GM23338 (cell line): ENCODE measurements around the gene RABGAP1L. TPM values are rescaled to one million over a fixed set of nuclear protein-coding genes. Genes with fewer than 3 reads are reported as not detected.

ENCODE experiments used
- ATAC-seq: fragments of 200-7000 bp; cut with Tn5 transposase; 3 replicates; pipeline ENCODE4 v1.9.1; 2020
- DNase-seq: peaks from one replicate; pipeline ENCODE4 v3.0.0-alpha.2; 2015; ENCODE audit warnings: low spot score
- H2AFZ ChIP-seq: fragments of 200-600 bp; sonication (generic); 2 replicates; pipeline ENCODE4 v1.8.0; 2016; ENCODE audit warnings: antibody characterized with exemption, mild to moderate bottlenecking, moderate library complexity
- H3F3A ChIP-seq: fragments of 200-600 bp; sonication (generic); replicated peaks from 2 replicates; pipeline ENCODE4 v1.8.0; 2017; ENCODE audit warnings: antibody characterized with exemption, mixed run types, low read depth
- H3K27ac ChIP-seq: fragments of 200-600 bp; sonication (generic); 2 replicates; pipeline ENCODE4 v1.6.1; 2016; ENCODE audit warnings: low read depth
- H3K27me3 ChIP-seq: fragments of 200-600 bp; sonication (generic); 2 replicates; pipeline ENCODE4 v1.8.0; 2016; ENCODE audit warnings: mild to moderate bottlenecking, mixed run types, moderate library complexity; ENCODE audit not compliant: insufficient read depth
- H3K36me3 ChIP-seq: fragments of 200-600 bp; sonication (generic); 2 replicates; pipeline ENCODE4 v1.8.0; 2016; ENCODE audit warnings: mild to moderate bottlenecking; ENCODE audit not compliant: insufficient read depth
- H3K4me1 ChIP-seq: fragments of 200-600 bp; sonication (generic); 2 replicates; pipeline ENCODE4 v1.8.0; 2016; ENCODE audit warnings: mild to moderate bottlenecking, moderate library complexity; ENCODE audit not compliant: insufficient read depth
- H3K4me2 ChIP-seq: fragments of 200-600 bp; sonication (generic); 2 replicates; pipeline ENCODE4 v1.7.1; 2017; ENCODE audit warnings: mixed run types
- H3K4me3 ChIP-seq: fragments of 200-600 bp; sonication (generic); 2 replicates; pipeline ENCODE4 v1.6.1; 2016; ENCODE audit warnings: mixed run types
- H3K79me2 ChIP-seq: fragments of 200-600 bp; sonication (generic); replicated peaks from 2 replicates; pipeline ENCODE4 v1.8.0; 2017; ENCODE audit warnings: mild to moderate bottlenecking; ENCODE audit not compliant: insufficient read depth
- H3K9me2 ChIP-seq: fragments of 200-600 bp; sonication (generic); 2 replicates; pipeline ENCODE4 v1.8.0; 2017; ENCODE audit not compliant: insufficient read depth
- H4K20me1 ChIP-seq: fragments of 200-600 bp; sonication (generic); replicated peaks from 2 replicates; pipeline ENCODE4 v1.8.0; 2017; ENCODE audit warnings: mild to moderate bottlenecking; ENCODE audit not compliant: insufficient read depth
- H3K27ac Mint-ChIP-seq: 2 replicates; pipeline ENCODE4 v1.8.0; 2020; ENCODE audit warnings: inconsistent platforms, mild to moderate bottlenecking, moderate library complexity, mixed read lengths
- H3K27me3 Mint-ChIP-seq: 3 replicates; pipeline ENCODE4 v1.8.0; 2022; ENCODE audit warnings: low read depth, mild to moderate bottlenecking, moderate library complexity, mixed read lengths, inconsistent platforms; ENCODE audit not compliant: insufficient read depth, poor library complexity
- H3K36me3 Mint-ChIP-seq: 3 replicates; pipeline ENCODE4 v1.8.0; 2021; ENCODE audit warnings: low read depth, mild to moderate bottlenecking, inconsistent platforms, moderate library complexity, mixed read lengths
- H3K4me1 Mint-ChIP-seq: 3 replicates; pipeline ENCODE4 v1.8.0; 2020; ENCODE audit warnings: mild to moderate bottlenecking, inconsistent platforms, mixed read lengths
- H3K4me3 Mint-ChIP-seq: 3 replicates; pipeline ENCODE4 v1.8.0; 2021; ENCODE audit warnings: moderate library complexity, mild to moderate bottlenecking, inconsistent platforms, mixed read lengths
- H3K9me3 Mint-ChIP-seq: 3 replicates; pipeline ENCODE4 v1.8.0; 2020; ENCODE audit warnings: moderate library complexity, mild to moderate bottlenecking, inconsistent platforms, mixed read lengths
- JUNB ChIP-seq: IDR thresholded peaks from one replicate; pipeline ENCODE4 v1.6.1; 2016; ENCODE audit warnings: antibody characterized with exemption; ENCODE audit not compliant: unreplicated experiment
- NANOG ChIP-seq: IDR thresholded peaks from 2 replicates; pipeline ENCODE4 v1.6.1; 2016; ENCODE audit warnings: antibody characterized with exemption, borderline replicate concordance
- POLR2AphosphoS5 ChIP-seq: IDR thresholded peaks from 2 replicates; pipeline ENCODE4 v1.6.1; 2016; ENCODE audit warnings: antibody characterized with exemption, low read depth
- REST ChIP-seq: IDR thresholded peaks from one replicate; pipeline ENCODE4 v1.6.1; 2018; ENCODE audit warnings: antibody characterized with exemption; ENCODE audit not compliant: unreplicated experiment
- ZNF114 ChIP-seq: fragments of 250-450 bp; sonication (Bioruptor Pico); IDR thresholded peaks from 2 replicates; pipeline ENCODE4 v1.5.0; 2020; ENCODE audit warnings: mild to moderate bottlenecking, moderate library complexity
- ZNF331 ChIP-seq: fragments of 250-450 bp; sonication (Bioruptor Pico); IDR thresholded peaks from 2 replicates; pipeline ENCODE4 v1.5.0; 2020; ENCODE audit warnings: low read depth, mild to moderate bottlenecking, moderate library complexity
- ZNF462 ChIP-seq: fragments of 250-450 bp; sonication (Bioruptor Pico); IDR thresholded peaks from 2 replicates; pipeline ENCODE4 v1.5.0; 2020; ENCODE audit warnings: mild to moderate bottlenecking, moderate library complexity
- polyA plus RNA-seq: library from polyadenylated mRNA; unstranded; fragments of >200 nt; fragmentation: Nextera tagmentation; extraction: Ambion mirVana; gene quantifications from 2 replicates; pipeline ENCODE4 v1.2.1, GENCODE V29; 2016
- total RNA-seq: library from RNA; depleted of rRNA; stranded (reverse); fragments of >200 nt; shearing (Covaris generic); gene quantifications from 2 replicates; pipeline ENCODE4 v1.2.3, GENCODE V29; 2014

Gene RABGAP1L
- total and polyA plus RNA-seq, 2 experiments from 2014 or later = 83.2 to 136 TPM

- TF ChIP-seq ZNF462 (CRISPR knock-in tag) (no peak), REST (no peak), JUNB (no peak), POLR2AphosphoS5 (no peak), ZNF114 (CRISPR knock-in tag) (no peak), NANOG (no peak)
Observed at GRCh38 chr1:174428033-174428432, 268.7 kb downstream of the RABGAP1L start (continued).

- Mint-ChIP-seq H3K27me3 (no peaks in the 10 kb centered on the region), H3K4me1 (no peaks in the 10 kb centered on the region)
- ATAC-seq = no peak
- TF ChIP-seq ZNF462 (CRISPR knock-in tag) = no peak
- no peak for TF ChIP-seq ZNF331 (CRISPR knock-in tag)
Observed at GRCh38 chr1:174428739-174429138, 269.4 kb downstream of the RABGAP1L start.

More at GRCh38 chr1:174428739-174429138, 269.4 kb downstream of the RABGAP1L start:
- Histone ChIP-seq H3K79me2 (no peaks in the 10 kb centered on the region), H4K20me1 (no peaks in the 10 kb centered on the region), H3K4me2 (no peak overlapping the region), H2AFZ (no peak overlapping the region), H3K27ac (no peak overlapping the region), H3K9me2 (no peaks in the 10 kb centered on the region), H3K36me3 (no peaks in the 10 kb centered on the region), H3F3A (no peaks in the 10 kb centered on the region), H3K27me3 (no peaks in the 10 kb centered on the region), H3K4me3 (no peak overlapping the region), H3K4me1 (no peaks in the 10 kb centered on the region)
- no peak overlapping the region for H3K4me3 Mint-ChIP-seq
- DNase-seq = no peak
- no peaks in the 10 kb centered on the region for H3K36me3 Mint-ChIP-seq
- H3K9me3 Mint-ChIP-seq = no peaks in the 10 kb centered on the region
- no peak overlapping the region for H3K27ac Mint-ChIP-seq
